ENCODE results near the gene GPR15LG.

Gene GPR15LG

DNA sequence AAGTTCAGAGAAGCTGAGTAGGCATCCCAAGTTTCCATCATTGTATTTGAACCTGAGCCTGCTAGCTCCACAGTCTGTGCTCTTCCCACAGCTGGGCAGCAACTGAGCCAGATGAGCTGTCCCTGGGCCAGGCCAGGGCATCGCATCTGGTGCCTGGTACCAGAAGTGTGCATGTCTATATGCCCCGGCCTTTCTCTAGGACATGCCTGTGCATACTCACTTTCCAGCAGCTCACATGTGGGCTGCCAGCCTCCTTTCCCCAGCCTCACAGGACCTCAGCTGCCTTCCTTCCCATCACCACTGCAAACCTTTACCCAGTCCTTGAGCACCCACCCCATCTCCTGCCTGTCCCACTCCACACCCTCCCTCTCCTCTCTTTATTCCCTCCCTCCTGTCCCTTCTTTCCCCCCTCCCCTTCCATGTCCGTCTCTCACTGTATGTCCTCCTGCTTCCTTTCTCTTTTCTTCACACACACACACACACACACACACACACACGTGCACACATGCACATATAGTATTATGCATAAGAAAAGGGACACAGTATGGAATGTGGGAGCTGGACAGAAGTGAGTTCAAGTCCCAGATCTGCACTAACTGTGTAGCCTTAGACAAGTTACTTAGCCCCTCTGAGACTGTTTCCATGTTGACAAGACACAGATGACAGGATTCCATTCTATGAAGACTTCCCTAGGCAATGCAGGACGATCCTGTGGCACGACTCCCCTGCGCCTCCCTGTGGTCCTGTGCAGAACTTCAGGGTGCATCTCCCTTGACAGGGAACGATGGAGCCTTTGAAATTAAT lies 31.6 kb downstream of the GPR15LG start:
- peak; percentile 82 for TF ChIP-seq CTCF (IDR thresholded peaks at IDR 0.05; ENCODE audit: poor library complexity, severe bottlenecking)
- H3K9me3 ChIP-seq (ENCODE audit: severe bottlenecking): no peaks in the 10 kb centered on the region
- no peak overlapping the region for H3K4me3 ChIP-seq (ENCODE audit: severe bottlenecking)
- peak; percentile 73 for ATAC-seq (ENCODE audit: low read depth)
- no peak for DNase-seq (ENCODE audit: low spot score)
- H3K27me3 ChIP-seq (ENCODE audit: insufficient read depth, poor library complexity, severe bottlenecking): no peaks in the 10 kb centered on the region
- H3K27ac ChIP-seq (ENCODE audit: poor library complexity, severe bottlenecking): no peak overlapping the region
- no peaks in the 10 kb centered on the region for H3K4me1 ChIP-seq (ENCODE audit: insufficient read depth, poor library complexity, severe bottlenecking)
- no peaks in the 10 kb centered on the region for H3K36me3 ChIP-seq (ENCODE audit: low read depth)

- no peaks in the 10 kb centered on the region for H3K36me3 ChIP-seq (ENCODE audit: low read depth)
- TF ChIP-seq CTCF (IDR thresholded peaks at IDR 0.05; ENCODE audit: poor library complexity, severe bottlenecking): peak; percentile 48
- no peak for ATAC-seq (ENCODE audit: low read depth)
- H3K4me3 ChIP-seq (ENCODE audit: severe bottlenecking): no peak overlapping the region
- H3K9me3 ChIP-seq (ENCODE audit: severe bottlenecking): no peaks in the 10 kb centered on the region
- H3K4me1 ChIP-seq (ENCODE audit: insufficient read depth, poor library complexity, severe bottlenecking): no peaks in the 10 kb centered on the region
- no peak overlapping the region for H3K27ac ChIP-seq (ENCODE audit: poor library complexity, severe bottlenecking)
- DNase-seq (ENCODE audit: low spot score): no peak
- no peaks in the 10 kb centered on the region for H3K27me3 ChIP-seq (ENCODE audit: insufficient read depth, poor library complexity, severe bottlenecking)
Measured at GRCh38 chr10:84205853-84206525, 32.4 kb downstream of the GPR15LG start.

GRCh38 chr10:84208023-84208422 lies 34.4 kb downstream of the GPR15LG start:
- DNase-seq (ENCODE audit: low spot score): no peak
- Histone ChIP-seq H3K27ac (ENCODE audit: poor library complexity, severe bottlenecking) (no peak overlapping the region), H3K36me3 (ENCODE audit: low read depth) (no peaks in the 10 kb centered on the region), H3K4me3 (ENCODE audit: severe bottlenecking) (no peak overlapping the region), H3K27me3 (ENCODE audit: insufficient read depth, poor library complexity, severe bottlenecking) (no peaks in the 10 kb centered on the region), H3K4me1 (ENCODE audit: insufficient read depth, poor library complexity, severe bottlenecking) (no peaks in the 10 kb centered on the region), H3K9me3 (ENCODE audit: severe bottlenecking) (no peaks in the 10 kb centered on the region)
- no peak for TF ChIP-seq CTCF (IDR thresholded peaks at IDR 0.05; ENCODE audit: poor library complexity, severe bottlenecking)
- ATAC-seq (ENCODE audit: low read depth): no peak

GRCh38 chr10:84211566-84211965 lies 38.0 kb downstream of the GPR15LG start:
- no peak for TF ChIP-seq CTCF (IDR thresholded peaks at IDR 0.05; ENCODE audit: poor library complexity, severe bottlenecking)
- Histone ChIP-seq H3K4me1 (ENCODE audit: insufficient read depth, poor library complexity, severe bottlenecking) (no peaks in the 10 kb centered on the region), H3K4me3 (ENCODE audit: severe bottlenecking) (no peak overlapping the region), H3K27me3 (ENCODE audit: insufficient read depth, poor library complexity, severe bottlenecking) (no peaks in the 10 kb centered on the region), H3K9me3 (ENCODE audit: severe bottlenecking) (no peaks in the 10 kb centered on the region), H3K36me3 (ENCODE audit: low read depth) (no peaks in the 10 kb centered on the region), H3K27ac (ENCODE audit: poor library complexity, severe bottlenecking) (no peak overlapping the region)
- DNase-seq (ENCODE audit: low spot score) (no peak), ATAC-seq (ENCODE audit: low read depth) (no peak)

GRCh38 chr10:84212014-84212413 lies 38.4 kb downstream of the GPR15LG start:
- Histone ChIP-seq H3K27me3 (ENCODE audit: insufficient read depth, poor library complexity, severe bottlenecking) (no peaks in the 10 kb centered on the region), H3K36me3 (ENCODE audit: low read depth) (no peaks in the 10 kb centered on the region)
- TF ChIP-seq CTCF (IDR thresholded peaks at IDR 0.05; ENCODE audit: poor library complexity, severe bottlenecking): no peak

More at GRCh38 chr10:84212014-84212413, 38.4 kb downstream of the GPR15LG start:
- ATAC-seq (ENCODE audit: low read depth) (no peak), DNase-seq (ENCODE audit: low spot score) (no peak)
- no peak overlapping the region for H3K27ac ChIP-seq (ENCODE audit: poor library complexity, severe bottlenecking)
- H3K4me3 ChIP-seq (ENCODE audit: severe bottlenecking): no peak overlapping the region
- no peaks in the 10 kb centered on the region for H3K9me3 ChIP-seq (ENCODE audit: severe bottlenecking)
- H3K4me1 ChIP-seq (ENCODE audit: insufficient read depth, poor library complexity, severe bottlenecking): no peaks in the 10 kb centered on the region
